ENCODE data around the gene GSK3B. TPM values are rescaled to one million over a fixed set of nuclear protein-coding genes. Genes with fewer than 3 reads are reported as not detected.

The GSK3B gene
- total RNA-seq, 1 donor from 2014 or later = 60.8 TPM

- no peak for TF ChIP-seq CTCF (IDR thresholded peaks at IDR 0.05; ENCODE audit: insufficient read depth, low read length, severe bottlenecking)
- Histone ChIP-seq H3K27me3 (ENCODE audit: control insufficient read depth, insufficient read depth, low read length) (no peaks in the 10 kb centered on the region), H3K4me3 (ENCODE audit: low read depth, low read length) (no peak overlapping the region), H3K36me3 (ENCODE audit: control insufficient read depth, insufficient read depth, low read length) (no peaks in the 10 kb centered on the region)
- no peak for FAIRE-seq
- DNase-seq (ENCODE audit: low read depth) = no peak
Observed at GRCh38 chr3:120029749-120030148, 64.5 kb downstream of the GSK3B start.

DNA sequence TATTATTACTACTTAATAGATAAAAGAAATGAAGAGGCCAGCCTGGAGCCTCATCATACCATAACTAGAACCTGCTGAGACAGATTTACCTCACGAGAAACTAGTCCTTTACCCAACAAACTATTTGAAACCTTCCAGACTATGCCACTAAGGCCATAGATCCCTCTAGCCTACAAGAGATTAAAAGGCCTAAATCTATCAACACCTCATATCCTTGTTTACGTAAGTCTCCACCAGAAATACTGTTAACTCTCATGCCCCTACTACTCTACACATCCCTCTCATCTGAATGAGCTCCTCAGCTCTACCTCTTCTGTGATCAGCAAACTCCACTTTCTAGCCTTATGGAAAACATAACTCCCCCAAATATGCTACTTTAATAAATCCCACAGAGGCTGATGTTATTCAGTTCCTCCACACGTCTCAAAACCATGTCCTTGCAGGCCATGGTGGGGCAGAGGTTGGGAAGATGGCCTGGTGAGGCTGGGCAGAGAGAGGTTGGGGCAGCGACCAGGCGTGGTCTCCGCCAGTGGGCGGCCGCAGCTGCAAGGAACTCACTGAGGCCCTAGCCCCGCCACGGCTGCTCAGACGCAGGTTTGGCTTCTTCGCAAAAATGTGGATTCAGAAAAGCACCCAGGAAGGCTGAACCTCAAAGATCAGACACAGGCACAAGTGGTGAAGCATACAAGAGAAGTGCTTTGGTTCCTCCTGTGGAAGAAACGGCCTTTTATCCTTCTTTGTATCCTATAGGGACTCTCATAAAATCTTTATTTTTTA lies 65.8 kb downstream of the GSK3B start:
- no peak for TF ChIP-seq CTCF (IDR thresholded peaks at IDR 0.05; ENCODE audit: insufficient read depth, low read length, severe bottlenecking)
- FAIRE-seq = no peak

DNA sequence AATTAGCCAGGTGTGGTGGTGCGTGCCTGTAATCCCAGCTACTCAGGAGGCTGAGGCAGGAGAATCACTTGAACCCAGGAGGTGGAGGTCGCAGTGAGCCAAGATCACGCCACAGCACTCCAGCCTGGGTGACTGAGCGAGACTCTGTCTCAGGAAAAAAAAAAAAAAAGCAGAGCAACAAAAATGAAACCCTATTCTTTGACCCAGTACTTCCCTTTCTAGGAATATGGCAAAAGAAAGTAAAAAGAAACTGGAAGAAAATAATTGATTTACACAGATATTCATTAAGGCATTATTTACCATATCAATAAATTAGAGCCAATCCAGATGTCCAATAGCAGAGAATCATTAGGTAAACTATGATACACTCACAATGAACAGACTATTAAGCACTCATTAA lies 67.0 kb downstream of the GSK3B start:
- FAIRE-seq = no peak
- no peak for TF ChIP-seq CTCF (IDR thresholded peaks at IDR 0.05; ENCODE audit: insufficient read depth, low read length, severe bottlenecking)

More for the DNA sequence above, 65.8 kb downstream of the GSK3B start:
- Histone ChIP-seq H3K4me3 (ENCODE audit: low read depth, low read length) (no peak overlapping the region), H3K27me3 (ENCODE audit: control insufficient read depth, insufficient read depth, low read length) (no peaks in the 10 kb centered on the region), H3K36me3 (ENCODE audit: control insufficient read depth, insufficient read depth, low read length) (no peaks in the 10 kb centered on the region)
- DNase-seq (ENCODE audit: low read depth) = no peak

DNA sequence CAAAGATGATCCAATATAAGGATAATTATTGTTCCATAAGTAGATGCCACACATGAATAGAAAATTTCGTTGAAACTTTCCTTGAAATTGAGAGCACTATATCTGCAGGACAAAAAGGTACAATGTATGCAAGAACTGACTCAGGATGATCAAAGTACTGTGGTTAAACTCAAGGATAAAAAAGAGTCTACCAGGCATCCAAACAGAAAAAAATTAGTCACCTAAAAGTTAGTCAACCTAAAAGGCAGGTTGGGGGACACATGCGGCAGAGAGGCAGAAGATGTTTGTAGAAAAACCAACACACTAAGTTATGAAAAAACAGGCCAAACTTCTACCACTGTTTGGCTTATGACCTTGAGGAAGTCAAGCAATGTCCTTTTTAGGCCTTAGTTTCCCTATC lies 68.7 kb downstream of the GSK3B start:
- H3K27me3 ChIP-seq (ENCODE audit: control insufficient read depth, insufficient read depth, low read length) = no peaks in the 10 kb centered on the region
- TF ChIP-seq CTCF (IDR thresholded peaks at IDR 0.05; ENCODE audit: insufficient read depth, low read length, severe bottlenecking) = no peak
- FAIRE-seq (no peak), DNase-seq (ENCODE audit: low read depth) (peak; percentile 70)
- H3K4me3 ChIP-seq (ENCODE audit: low read depth, low read length) = no peak overlapping the region
- no peaks in the 10 kb centered on the region for H3K36me3 ChIP-seq (ENCODE audit: control insufficient read depth, insufficient read depth, low read length)

More for the DNA sequence above, 67.0 kb downstream of the GSK3B start:
- Histone ChIP-seq H3K4me3 (ENCODE audit: low read depth, low read length) (no peak overlapping the region), H3K36me3 (ENCODE audit: control insufficient read depth, insufficient read depth, low read length) (no peaks in the 10 kb centered on the region), H3K27me3 (ENCODE audit: control insufficient read depth, insufficient read depth, low read length) (no peaks in the 10 kb centered on the region)
- no peak for DNase-seq (ENCODE audit: low read depth)

DNA sequence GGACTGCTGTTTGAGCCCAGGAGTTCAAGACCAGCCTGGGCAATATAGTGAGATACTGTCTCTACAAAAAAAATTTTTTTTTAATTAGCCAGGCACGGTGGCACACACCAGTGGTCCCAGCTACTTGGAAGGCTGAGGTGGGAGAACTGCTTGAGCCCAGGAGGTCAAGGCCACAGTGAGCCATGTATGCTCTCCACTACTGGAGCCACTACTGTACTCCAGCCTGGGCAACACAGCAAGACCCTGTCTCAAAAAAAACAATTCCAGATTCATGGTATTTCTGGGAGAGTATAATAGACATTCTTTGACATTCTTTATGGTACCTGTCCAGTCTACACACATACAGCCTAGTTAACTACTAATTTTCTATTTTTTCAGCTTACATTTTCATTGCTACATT lies 70.1 kb downstream of the GSK3B start:
- FAIRE-seq (no peak), DNase-seq (ENCODE audit: low read depth) (no peak)
- H3K36me3 ChIP-seq (ENCODE audit: control insufficient read depth, insufficient read depth, low read length) = no peaks in the 10 kb centered on the region
- no peak overlapping the region for H3K4me3 ChIP-seq (ENCODE audit: low read depth, low read length)
- no peak for TF ChIP-seq CTCF (IDR thresholded peaks at IDR 0.05; ENCODE audit: insufficient read depth, low read length, severe bottlenecking)
- no peaks in the 10 kb centered on the region for H3K27me3 ChIP-seq (ENCODE audit: control insufficient read depth, insufficient read depth, low read length)

- no peak for FAIRE-seq
Observed at GRCh38 chr3:120022729-120023128, 71.5 kb downstream of the GSK3B start.

More at GRCh38 chr3:120022729-120023128, 71.5 kb downstream of the GSK3B start:
- no peak for DNase-seq (ENCODE audit: low read depth)
- no peaks in the 10 kb centered on the region for H3K27me3 ChIP-seq (ENCODE audit: control insufficient read depth, insufficient read depth, low read length)
- no peaks in the 10 kb centered on the region for H3K36me3 ChIP-seq (ENCODE audit: control insufficient read depth, insufficient read depth, low read length)
- no peak overlapping the region for H3K4me3 ChIP-seq (ENCODE audit: low read depth, low read length)
- no peak for TF ChIP-seq CTCF (IDR thresholded peaks at IDR 0.05; ENCODE audit: insufficient read depth, low read length, severe bottlenecking)

All from bronchial epithelial cell (primary cell).